DND-41 (cell line): ENCODE measurements around the gene RALGAPA2.

ENCODE experiments used
- ATAC-seq: fragments of 200-7000 bp; cut with Tn5 transposase; 3 replicates; pipeline ENCODE4 v1.9.1; 2021; ENCODE audit warnings: low read depth; ENCODE audit not compliant: insufficient read depth
- DNase-seq: peaks from one replicate; pipeline ENCODE4 v3.0.0-alpha.2; 2020
- H2AFZ ChIP-seq: 2 replicates; pipeline ENCODE4 v1.6.0; 2012; ENCODE audit warnings: low read depth, low read length
- H3K27ac ChIP-seq: 2 replicates; pipeline ENCODE4 v1.5.1; 2012; ENCODE audit warnings: low read length, inconsistent platforms
- H3K27me3 ChIP-seq: fragments of 200-600 bp; sonication (generic); 2 replicates; pipeline ENCODE4 v1.6.0; 2012; ENCODE audit warnings: low read length, mild to moderate bottlenecking, inconsistent platforms; ENCODE audit not compliant: insufficient read depth, poor library complexity
- H3K36me3 ChIP-seq: 2 replicates; pipeline ENCODE4 v1.5.1; 2012; ENCODE audit warnings: low read length, inconsistent platforms; ENCODE audit not compliant: insufficient read depth
- H3K4me1 ChIP-seq: 2 replicates; pipeline ENCODE4 v1.5.1; 2012; ENCODE audit warnings: mild to moderate bottlenecking, low read length; ENCODE audit not compliant: insufficient read depth
- H3K4me2 ChIP-seq: 2 replicates; pipeline ENCODE4 v1.6.0; 2012; ENCODE audit warnings: mild to moderate bottlenecking, moderate library complexity, low read length, inconsistent platforms; ENCODE audit not compliant: insufficient read depth
- H3K4me3 ChIP-seq, 2 experiments: fragments of 200-600 bp in 1 of 2; shearing (Covaris generic) in 1 of 2; 2 replicates each; pipeline ENCODE4 v1.5.1; 2012 to 2016; ENCODE audit warnings: inconsistent platforms in 2 of 2, low read length in 2 of 2, mild to moderate bottlenecking in 2 of 2, low read depth in 1 of 2, moderate library complexity in 1 of 2
- H3K79me2 ChIP-seq: 2 replicates; pipeline ENCODE4 v1.6.0; 2012; ENCODE audit warnings: low read length, inconsistent platforms; ENCODE audit not compliant: insufficient read depth
- H3K9ac ChIP-seq: 2 replicates; pipeline ENCODE4 v1.6.0; 2012; ENCODE audit warnings: low read depth, mild to moderate bottlenecking, inconsistent platforms, low read length, moderate library complexity
- H3K9me3 ChIP-seq: 2 replicates; pipeline ENCODE4 v1.5.1; 2012; ENCODE audit warnings: low read length, moderate library complexity, mild to moderate bottlenecking, inconsistent platforms; ENCODE audit not compliant: insufficient read depth, severe bottlenecking
- H4K20me1 ChIP-seq: 2 replicates; pipeline ENCODE4 v1.6.0; 2012; ENCODE audit warnings: low read length; ENCODE audit not compliant: insufficient read depth
- EZH2 ChIP-seq: IDR thresholded peaks from 3 replicates; pipeline ENCODE4 v1.6.1; 2012; ENCODE audit warnings: borderline replicate concordance, low read depth, mild to moderate bottlenecking, moderate library complexity, low read length, inconsistent platforms; ENCODE audit not compliant: severe bottlenecking
- TF ChIP-seq, protein P1 (sequence below): IDR thresholded peaks from 2 replicates; pipeline ENCODE4 v1.5.1; 2012; ENCODE audit warnings: borderline replicate concordance, low read length, moderate library complexity, mild to moderate bottlenecking; ENCODE audit not compliant: poor library complexity, severe bottlenecking; ENCODE audit errors: extremely low read depth

The RALGAPA2 gene

DNA sequence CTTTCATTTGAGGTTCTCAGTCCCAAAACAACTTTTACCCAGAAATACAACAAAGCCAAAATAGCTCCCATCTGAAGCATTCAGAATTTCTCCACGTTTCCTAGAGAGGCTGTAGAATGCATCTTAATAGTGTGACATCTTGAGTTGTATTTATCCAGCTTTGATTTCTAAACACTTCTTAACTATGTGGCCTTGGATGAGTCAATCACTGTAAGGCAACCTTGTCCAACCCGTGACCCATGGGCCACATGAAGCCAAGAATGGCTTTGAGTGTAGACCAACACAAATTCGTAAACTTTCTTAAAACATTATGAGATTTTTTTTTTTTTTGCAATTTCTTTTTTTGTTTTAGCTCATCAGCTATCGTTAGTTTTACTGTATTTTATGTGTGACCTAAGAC lies 108.1 kb downstream of the RALGAPA2 start:
- no peak overlapping the region for H2AFZ ChIP-seq
- 0 out of 2 replicates have a peak, but pooled peaks cover 6% of the 10 kb centered on the region for H3K36me3 ChIP-seq
- H3K9me3 ChIP-seq: no peaks in the 10 kb centered on the region
- H3K4me2 ChIP-seq: no peak overlapping the region
- no peak for DNase-seq
- no peaks in the 10 kb centered on the region for H3K27me3 ChIP-seq
- no peak for ATAC-seq
- H3K79me2 ChIP-seq: no peaks in the 10 kb centered on the region
- H3K4me1 ChIP-seq: no peaks in the 10 kb centered on the region
- no peak overlapping the region for H3K4me3 ChIP-seq
- no peak overlapping the region for H3K9ac ChIP-seq
- no peaks in the 10 kb centered on the region for H4K20me1 ChIP-seq
- no peak overlapping the region for H3K27ac ChIP-seq
- TF ChIP-seq, protein P1, sequence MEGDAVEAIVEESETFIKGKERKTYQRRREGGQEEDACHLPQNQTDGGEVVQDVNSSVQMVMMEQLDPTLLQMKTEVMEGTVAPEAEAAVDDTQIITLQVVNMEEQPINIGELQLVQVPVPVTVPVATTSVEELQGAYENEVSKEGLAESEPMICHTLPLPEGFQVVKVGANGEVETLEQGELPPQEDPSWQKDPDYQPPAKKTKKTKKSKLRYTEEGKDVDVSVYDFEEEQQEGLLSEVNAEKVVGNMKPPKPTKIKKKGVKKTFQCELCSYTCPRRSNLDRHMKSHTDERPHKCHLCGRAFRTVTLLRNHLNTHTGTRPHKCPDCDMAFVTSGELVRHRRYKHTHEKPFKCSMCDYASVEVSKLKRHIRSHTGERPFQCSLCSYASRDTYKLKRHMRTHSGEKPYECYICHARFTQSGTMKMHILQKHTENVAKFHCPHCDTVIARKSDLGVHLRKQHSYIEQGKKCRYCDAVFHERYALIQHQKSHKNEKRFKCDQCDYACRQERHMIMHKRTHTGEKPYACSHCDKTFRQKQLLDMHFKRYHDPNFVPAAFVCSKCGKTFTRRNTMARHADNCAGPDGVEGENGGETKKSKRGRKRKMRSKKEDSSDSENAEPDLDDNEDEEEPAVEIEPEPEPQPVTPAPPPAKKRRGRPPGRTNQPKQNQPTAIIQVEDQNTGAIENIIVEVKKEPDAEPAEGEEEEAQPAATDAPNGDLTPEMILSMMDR: no peak
- no peak for TF ChIP-seq EZH2

DNA sequence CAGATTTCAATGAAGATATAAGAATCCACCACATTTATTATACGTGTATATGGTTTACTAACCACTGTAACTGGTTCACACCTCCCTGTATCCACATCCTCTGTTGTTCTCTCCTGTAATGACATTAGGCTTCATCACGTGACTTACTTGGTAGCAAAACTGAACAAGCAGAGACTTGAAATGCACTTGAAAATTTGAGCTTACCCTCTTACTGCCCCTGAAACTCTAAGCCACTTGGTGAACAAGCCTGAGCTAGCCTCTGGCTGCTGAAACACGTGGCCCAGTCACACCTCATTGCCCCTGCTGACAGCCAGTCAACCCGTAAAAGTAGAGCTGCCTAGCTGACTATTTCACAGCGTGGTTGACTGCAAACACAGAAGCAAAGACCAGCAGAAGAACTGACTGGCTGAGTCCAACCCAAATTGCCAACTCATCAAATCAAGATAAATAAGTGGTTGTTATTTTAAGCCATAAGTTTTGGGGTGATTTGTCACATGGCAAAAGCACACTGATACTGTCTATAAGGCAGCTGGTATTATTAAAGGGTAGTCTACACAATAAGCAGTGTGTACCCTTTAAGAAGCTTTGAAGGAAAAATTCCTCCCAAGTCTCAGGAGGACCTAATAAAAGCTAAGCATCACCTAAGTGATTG lies 109.0 kb downstream of the RALGAPA2 start:
- no peaks in the 10 kb centered on the region for H3K27me3 ChIP-seq
- no peak overlapping the region for H3K27ac ChIP-seq
- H2AFZ ChIP-seq: no peak overlapping the region
- H4K20me1 ChIP-seq: no peaks in the 10 kb centered on the region
- H3K9ac ChIP-seq: no peak overlapping the region
- peaks cover 6% of the 10 kb centered on the region; the same call in 1 of the 2 replicates for H3K36me3 ChIP-seq
- H3K4me2 ChIP-seq: no peak overlapping the region
- no peak for DNase-seq
- no peak overlapping the region for H3K4me3 ChIP-seq
- H3K9me3 ChIP-seq: no peaks in the 10 kb centered on the region
- no peaks in the 10 kb centered on the region for H3K79me2 ChIP-seq
- ATAC-seq: no peak
- no peaks in the 10 kb centered on the region for H3K4me1 ChIP-seq
- TF ChIP-seq, protein P1: no peak
- no peak for TF ChIP-seq EZH2

DNA sequence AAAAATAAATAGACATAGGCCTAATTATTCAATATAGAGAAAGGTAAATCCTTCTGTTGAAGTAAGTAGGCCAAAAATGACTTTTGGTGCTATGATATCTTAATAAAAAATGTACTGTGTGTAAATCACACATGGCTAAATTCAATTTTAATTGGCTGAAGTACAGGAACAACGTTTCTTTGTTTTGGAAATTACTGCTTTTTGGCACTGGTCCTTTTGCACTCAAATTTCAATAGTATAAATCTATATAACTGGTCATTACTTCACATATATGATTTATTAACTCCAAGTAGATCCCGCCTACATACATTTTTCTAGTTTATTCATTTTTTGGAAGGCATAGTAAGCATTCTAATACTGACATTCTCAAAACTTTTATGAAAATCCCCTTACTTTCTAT lies 114.5 kb downstream of the RALGAPA2 start:
- H4K20me1 ChIP-seq: no peaks in the 10 kb centered on the region
- TF ChIP-seq EZH2: no peak
- TF ChIP-seq, protein P1: no peak
- H3K27me3 ChIP-seq: no peaks in the 10 kb centered on the region
- no peak overlapping the region for H3K4me2 ChIP-seq
- no peak overlapping the region for H3K9ac ChIP-seq
- H2AFZ ChIP-seq: no peak overlapping the region
- DNase-seq (no peak), ATAC-seq (no peak)
- no peaks in the 10 kb centered on the region for H3K79me2 ChIP-seq
- H3K4me1 ChIP-seq: no peaks in the 10 kb centered on the region
- H3K36me3 ChIP-seq: no peaks in the 10 kb centered on the region; the same call in 1 of the 2 replicates
- H3K27ac ChIP-seq: no peak overlapping the region
- H3K4me3 ChIP-seq: no peak overlapping the region
- H3K9me3 ChIP-seq: no peaks in the 10 kb centered on the region

GRCh38 chr20:20594171-20594530 lies 118.3 kb downstream of the RALGAPA2 start:
- H3K9ac ChIP-seq: no peak overlapping the region
- H3K36me3 ChIP-seq: peaks cover 8% of the 10 kb centered on the region; the same call in 1 of the 2 replicates
- H2AFZ ChIP-seq: no peak overlapping the region
- H3K4me3 ChIP-seq: no peak overlapping the region
- H3K4me1 ChIP-seq: no peaks in the 10 kb centered on the region
- ATAC-seq (no peak), DNase-seq (no peak)
- TF ChIP-seq, protein P1: peak; percentile 40
- no peak for TF ChIP-seq EZH2
- H3K27ac ChIP-seq: no peak overlapping the region
- no peaks in the 10 kb centered on the region for H3K79me2 ChIP-seq
- H3K4me2 ChIP-seq: no peak overlapping the region
- no peaks in the 10 kb centered on the region for H4K20me1 ChIP-seq
- H3K9me3 ChIP-seq: no peaks in the 10 kb centered on the region
- H3K27me3 ChIP-seq: no peaks in the 10 kb centered on the region
